ENCODE data around the gene TREH. TPM values are rescaled to one million over a fixed set of nuclear protein-coding genes. Genes with fewer than 3 reads are reported as not detected.
"Not testable (repeated sequence)": the region's sequence is repeated elsewhere in the genome, so short reads cannot be mapped to it uniquely, and the experiment has no call there.

The TREH gene
- total and polyA plus RNA-seq, 2 donors = 0.39 TPM; not detected in 1

DNA sequence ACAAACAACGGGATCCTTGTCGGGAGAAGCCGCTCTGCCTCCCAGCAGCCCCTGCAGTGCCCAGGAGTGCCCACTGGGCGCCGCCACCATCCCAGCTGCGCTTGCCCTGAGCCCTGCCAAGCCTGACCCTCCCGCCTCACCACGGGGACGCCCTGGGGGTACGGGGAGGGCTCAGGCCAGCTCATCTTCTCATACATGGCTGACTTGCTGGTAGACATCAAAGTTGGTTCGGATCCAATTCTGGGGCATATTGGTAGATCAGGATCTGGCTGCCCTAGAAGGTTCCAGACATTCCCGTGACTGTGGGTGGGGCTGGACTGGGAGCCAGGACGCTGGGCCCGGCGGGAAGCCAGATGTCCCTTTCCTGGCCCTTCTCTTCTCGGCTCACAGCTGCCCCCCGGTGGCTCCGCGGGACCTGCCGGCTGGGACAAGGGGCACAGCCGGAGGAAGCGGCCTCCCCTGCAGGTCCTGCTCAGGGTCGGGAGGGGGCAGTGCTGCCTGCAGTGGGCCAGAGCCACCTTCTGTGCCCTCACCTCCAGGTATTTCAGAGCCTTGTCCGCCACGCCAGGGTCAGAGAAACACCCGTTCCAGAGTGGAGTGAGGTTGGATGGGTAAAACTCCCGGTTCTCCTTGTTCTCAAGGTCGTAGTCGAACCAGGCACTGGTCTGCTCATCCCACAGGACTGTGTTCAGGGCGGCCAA lies 10.6 kb upstream of the TREH start:
- DNase-seq (ENCODE audit: low read depth in 6 of 9, low spot score in 9 of 9) = peak in 8 of 9 donors; percentile 40 to 87 (median 66)
- H3K27me3 ChIP-seq (ENCODE audit: control insufficient read depth in 2 of 2, insufficient read depth in 1 of 2, low read length in 1 of 2) = peaks cover 0 to 11% of the 10 kb centered on the region in 2 donors

DNA sequence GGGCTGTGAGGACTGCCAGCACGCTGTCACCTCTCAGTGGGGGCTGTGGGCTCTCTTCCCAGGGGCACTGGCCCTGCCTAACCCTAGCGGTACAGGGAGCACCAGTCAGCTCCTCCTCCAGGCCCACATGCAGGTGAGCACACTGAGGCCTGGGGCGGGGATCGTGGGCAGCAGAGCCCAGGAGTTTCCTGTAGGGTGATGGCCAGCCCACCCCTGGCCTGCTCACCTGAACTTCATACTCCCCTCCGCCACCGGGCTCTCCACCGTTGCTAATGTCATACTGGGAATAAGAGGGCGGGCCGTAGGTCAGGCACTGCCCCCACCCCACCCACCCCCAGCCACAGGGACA lies 10.0 kb upstream of the TREH start:
- WGBS = 20% methylated on average over 9 of the region's 9 CpGs
- Histone ChIP-seq H3K27me3 (ENCODE audit: control insufficient read depth in 2 of 2, insufficient read depth in 1 of 2, low read length in 1 of 2) (peaks cover 0 to 11% of the 10 kb centered on the region in 2 donors), H3K36me3 (ENCODE audit: control insufficient read depth in 2 of 2, insufficient read depth in 2 of 2, low read length in 1 of 2) (no peaks in the 10 kb centered on the region), H3K9me3 (ENCODE audit: control insufficient read depth in 2 of 2, insufficient read depth in 1 of 2, low read length in 1 of 2) (peaks cover 0 to 11% of the 10 kb centered on the region in 2 donors), H3K4me1 (ENCODE audit: control insufficient read depth in 2 of 2, insufficient read depth in 2 of 2, low read length in 2 of 2) (peaks cover 15 to 45% of the 10 kb centered on the region in 2 donors), H3K4me3 (ENCODE audit: low read length in 2 of 2) (no peak overlapping the region), H3K27ac (ENCODE audit: low read depth in 1 of 2, low read length in 1 of 2) (no peak overlapping the region)
- DNase-seq (ENCODE audit: low read depth in 6 of 9, low spot score in 9 of 9) = no peak

More for the DNA sequence above, 10.6 kb upstream of the TREH start:
- peaks cover 0 to 11% of the 10 kb centered on the region in 2 donors for H3K9me3 ChIP-seq (ENCODE audit: control insufficient read depth in 2 of 2, insufficient read depth in 1 of 2, low read length in 1 of 2)
- peak overlapping the region; percentile 26 to 36 for H3K4me3 ChIP-seq (ENCODE audit: low read length in 2 of 2)
- peaks cover 15 to 50% of the 10 kb centered on the region in 2 donors for H3K4me1 ChIP-seq (ENCODE audit: control insufficient read depth in 2 of 2, insufficient read depth in 2 of 2, low read length in 2 of 2)
- H3K36me3 ChIP-seq (ENCODE audit: control insufficient read depth in 2 of 2, insufficient read depth in 2 of 2, low read length in 1 of 2) = no peaks in the 10 kb centered on the region
- WGBS = 10% methylated on average over 30 of the region's 30 CpGs
- peak overlapping the region; percentile 17 to 65 for H3K27ac ChIP-seq (ENCODE audit: low read depth in 1 of 2, low read length in 1 of 2)

DNA sequence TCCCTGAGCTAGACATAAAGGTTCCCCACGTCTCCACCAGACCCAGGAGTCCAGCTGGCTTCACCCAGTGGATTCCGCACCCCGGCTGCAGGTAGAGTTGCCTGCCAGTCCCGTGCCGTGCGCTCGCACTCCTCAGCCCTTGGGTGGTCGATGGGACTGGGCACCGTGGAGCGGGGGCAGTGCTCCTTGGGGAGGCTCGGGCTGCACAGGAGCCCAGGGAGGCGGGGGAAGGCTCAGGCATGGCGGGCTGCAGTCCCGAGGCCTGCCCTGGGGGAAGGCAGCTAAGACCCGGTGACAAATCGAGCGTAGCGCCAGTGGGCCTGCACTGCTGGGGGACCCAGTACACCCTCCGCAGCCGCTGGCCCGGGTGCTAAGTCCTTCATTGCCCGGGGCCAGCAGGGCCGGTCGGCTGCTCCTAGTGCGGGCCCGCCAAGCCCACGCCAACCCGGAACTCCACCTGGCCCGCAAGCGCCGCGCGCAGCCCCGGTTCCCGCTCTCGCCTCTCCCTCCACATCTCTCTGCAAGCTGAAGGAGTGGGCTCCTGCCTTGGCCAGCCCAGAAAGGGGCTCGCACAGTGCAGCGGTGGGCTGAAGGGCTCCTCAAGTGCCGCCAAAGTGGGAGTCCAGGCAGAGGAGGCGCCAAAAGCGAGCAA lies 9.5 kb upstream of the TREH start:
- H3K9me3 ChIP-seq (ENCODE audit: control insufficient read depth in 2 of 2, insufficient read depth in 1 of 2, low read length in 1 of 2) = peaks cover 0 to 7% of the 10 kb centered on the region in 2 donors
- H3K4me1 ChIP-seq (ENCODE audit: control insufficient read depth in 2 of 2, insufficient read depth in 2 of 2, low read length in 2 of 2) = peaks cover 15 to 40% of the 10 kb centered on the region in 2 donors
- H3K27me3 ChIP-seq (ENCODE audit: control insufficient read depth in 2 of 2, insufficient read depth in 1 of 2, low read length in 1 of 2) = peaks cover 0 to 11% of the 10 kb centered on the region in 2 donors
- no peak overlapping the region for H3K4me3 ChIP-seq (ENCODE audit: low read length in 2 of 2)
- H3K27ac ChIP-seq (ENCODE audit: low read depth in 1 of 2, low read length in 1 of 2) = no peak overlapping the region
- no peak for DNase-seq (ENCODE audit: low read depth in 6 of 9, low spot score in 9 of 9)
- no peaks in the 10 kb centered on the region for H3K36me3 ChIP-seq (ENCODE audit: control insufficient read depth in 2 of 2, insufficient read depth in 2 of 2, low read length in 1 of 2)
- WGBS = 95% methylated on average over 41 of the region's 41 CpGs

DNA sequence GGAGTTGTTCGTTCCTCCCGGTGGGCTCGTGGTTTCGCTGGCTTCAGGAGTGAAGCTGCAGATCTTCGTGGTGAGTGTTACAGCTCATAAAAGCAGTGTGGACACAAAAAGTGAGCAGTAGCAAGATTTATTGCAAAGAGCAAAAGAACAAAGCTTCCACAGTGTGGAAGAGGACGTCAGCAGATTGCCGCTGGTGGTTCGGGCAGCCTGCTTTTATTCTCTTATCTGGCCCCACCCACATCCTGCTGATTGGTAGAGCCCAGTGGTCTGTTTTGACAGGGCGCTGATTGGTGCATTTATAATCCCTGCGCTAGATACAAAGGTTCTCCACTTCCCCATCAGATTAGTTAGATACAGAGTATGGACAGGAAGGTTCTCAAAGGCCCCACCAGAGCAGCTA lies 8.9 kb upstream of the TREH start:
- H3K4me3 ChIP-seq (ENCODE audit: low read length in 2 of 2); H3K9me3 ChIP-seq (ENCODE audit: control insufficient read depth in 2 of 2, insufficient read depth in 1 of 2, low read length in 1 of 2); H3K27ac ChIP-seq (ENCODE audit: low read depth in 1 of 2, low read length in 1 of 2); H3K36me3 ChIP-seq (ENCODE audit: control insufficient read depth in 2 of 2, insufficient read depth in 2 of 2, low read length in 1 of 2); DNase-seq (ENCODE audit: low read depth in 6 of 9, low spot score in 9 of 9): not testable (repeated sequence)
- Histone ChIP-seq H3K27me3 (ENCODE audit: control insufficient read depth in 2 of 2, insufficient read depth in 1 of 2, low read length in 1 of 2) (peaks cover 0 to 11% of the 10 kb centered on the region in 2 donors), H3K4me1 (ENCODE audit: control insufficient read depth in 2 of 2, insufficient read depth in 2 of 2, low read length in 2 of 2) (peaks cover 15 to 35% of the 10 kb centered on the region in 2 donors)
- WGBS = 53% methylated on average over 10 of the region's 10 CpGs

DNA sequence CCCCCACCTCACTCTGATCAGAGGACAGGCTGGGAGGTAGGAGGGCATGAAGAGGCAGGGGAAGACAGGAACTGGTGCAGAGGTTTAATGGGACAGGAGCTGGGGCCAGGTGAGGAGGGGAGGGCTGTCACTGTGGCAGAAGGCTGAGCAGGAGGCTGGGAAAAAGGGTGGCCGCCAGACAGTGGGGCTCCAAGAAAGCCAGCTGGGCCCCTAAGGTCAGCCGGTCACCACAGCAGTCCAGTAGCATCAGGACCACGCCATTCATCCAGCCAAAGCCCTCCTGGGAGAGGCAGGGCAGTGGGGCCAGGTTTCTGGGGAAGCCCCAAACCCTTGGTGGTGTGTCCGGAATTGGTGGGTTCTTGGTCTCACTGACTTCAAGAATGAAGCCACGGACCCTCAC lies 8.5 kb upstream of the TREH start:
- 78% methylated on average over 5 of the region's 5 CpGs for WGBS
- no peak for DNase-seq (ENCODE audit: low read depth in 6 of 9, low spot score in 9 of 9)
- no peaks in the 10 kb centered on the region for H3K36me3 ChIP-seq (ENCODE audit: control insufficient read depth in 2 of 2, insufficient read depth in 2 of 2, low read length in 1 of 2)

DNA sequence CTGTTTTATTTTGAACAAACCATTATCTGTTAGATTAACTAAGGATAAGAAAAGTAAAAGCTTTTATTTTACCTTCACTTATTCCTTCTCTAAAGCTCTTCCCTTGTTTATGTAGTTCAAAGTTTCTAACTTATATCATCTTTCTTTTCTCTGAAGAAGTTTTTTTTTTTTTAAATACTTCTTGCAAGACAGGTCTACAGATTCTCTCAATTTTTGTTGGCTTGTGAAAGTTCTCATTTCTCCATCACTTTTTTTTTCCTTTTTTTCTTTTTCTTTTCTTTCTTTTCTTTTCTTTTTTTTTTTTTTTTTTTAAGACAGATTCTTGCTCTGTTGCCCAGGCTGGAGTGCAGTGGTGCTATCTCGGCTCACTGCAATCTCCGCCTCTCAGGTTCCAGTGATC lies 4.7 kb upstream of the TREH start:
- 95% methylated on average over 2 of the region's 2 CpGs for WGBS

More for the DNA sequence above, 8.5 kb upstream of the TREH start:
- no peak overlapping the region for H3K4me3 ChIP-seq (ENCODE audit: low read length in 2 of 2)
- H3K27me3 ChIP-seq (ENCODE audit: control insufficient read depth in 2 of 2, insufficient read depth in 1 of 2, low read length in 1 of 2) = peaks cover 0 to 11% of the 10 kb centered on the region in 2 donors
- no peak overlapping the region for H3K27ac ChIP-seq (ENCODE audit: low read depth in 1 of 2, low read length in 1 of 2)
- peaks cover 15 to 32% of the 10 kb centered on the region in 2 donors for H3K4me1 ChIP-seq (ENCODE audit: control insufficient read depth in 2 of 2, insufficient read depth in 2 of 2, low read length in 2 of 2)
- H3K9me3 ChIP-seq (ENCODE audit: control insufficient read depth in 2 of 2, insufficient read depth in 1 of 2, low read length in 1 of 2) = peaks cover 0 to 5% of the 10 kb centered on the region in 2 donors

DNA sequence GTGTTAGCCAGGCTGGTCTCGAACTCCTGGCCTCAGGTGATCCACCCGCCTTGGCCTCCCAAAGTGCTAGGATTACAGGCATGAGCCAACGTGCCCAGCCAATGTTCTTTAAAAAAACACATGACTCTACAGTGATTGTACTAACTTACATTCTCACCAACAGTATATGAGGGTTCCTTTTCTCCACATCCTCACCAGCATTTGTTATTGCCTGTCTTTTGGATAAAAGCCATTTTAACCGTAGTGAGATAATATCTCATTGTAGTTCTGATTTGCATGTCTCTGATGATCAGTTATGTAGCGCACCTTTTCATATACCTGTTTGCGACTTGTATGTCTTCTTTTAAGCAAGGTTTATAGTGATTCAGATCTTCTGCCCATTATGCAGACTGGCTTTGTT lies 3.5 kb upstream of the TREH start:
- WGBS = 85% methylated on average over 6 of the region's 6 CpGs
- H3K4me1 ChIP-seq (ENCODE audit: control insufficient read depth in 2 of 2, insufficient read depth in 2 of 2, low read length in 2 of 2); H3K36me3 ChIP-seq (ENCODE audit: control insufficient read depth in 2 of 2, insufficient read depth in 2 of 2, low read length in 1 of 2): not testable (repeated sequence)

More for the DNA sequence above, 4.7 kb upstream of the TREH start:
- no peak for DNase-seq (ENCODE audit: low read depth in 6 of 9, low spot score in 9 of 9)
- H3K27me3 ChIP-seq (ENCODE audit: control insufficient read depth in 2 of 2, insufficient read depth in 1 of 2, low read length in 1 of 2) = peaks cover 0 to 6% of the 10 kb centered on the region in 2 donors
- no peaks in the 10 kb centered on the region for H3K36me3 ChIP-seq (ENCODE audit: control insufficient read depth in 2 of 2, insufficient read depth in 2 of 2, low read length in 1 of 2)
- no peak overlapping the region for H3K4me3 ChIP-seq (ENCODE audit: low read length in 2 of 2)
- no peak overlapping the region for H3K27ac ChIP-seq (ENCODE audit: low read depth in 1 of 2, low read length in 1 of 2)
- H3K4me1 ChIP-seq (ENCODE audit: control insufficient read depth in 2 of 2, insufficient read depth in 2 of 2, low read length in 2 of 2) = peaks cover 0 to under 1% of the 10 kb centered on the region in 2 donors
- H3K9me3 ChIP-seq (ENCODE audit: control insufficient read depth in 2 of 2, insufficient read depth in 1 of 2, low read length in 1 of 2) = peaks cover 0 to 5% of the 10 kb centered on the region in 2 donors

DNA sequence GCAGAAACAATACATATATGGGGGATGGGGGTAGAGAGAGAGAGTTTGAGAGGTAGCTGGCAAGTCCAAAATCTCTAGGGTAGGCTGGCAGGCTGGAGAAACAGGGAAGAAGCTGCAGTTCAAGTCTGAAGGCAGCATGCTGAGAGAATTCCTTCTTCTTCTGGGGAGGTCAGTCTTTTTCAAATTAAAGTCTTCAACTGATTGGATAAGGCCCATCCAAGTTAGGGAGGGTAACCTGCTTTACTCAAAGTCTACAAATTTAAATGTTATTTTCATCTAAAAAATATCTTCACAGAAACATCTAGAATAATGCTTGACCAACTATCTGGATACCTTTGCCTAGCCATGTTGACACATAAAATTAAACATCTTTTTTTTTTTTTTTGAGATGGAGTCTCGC lies 2.9 kb upstream of the TREH start:
- H3K27me3 ChIP-seq (ENCODE audit: control insufficient read depth in 2 of 2, insufficient read depth in 1 of 2, low read length in 1 of 2) = peaks cover 0 to 2% of the 10 kb centered on the region in 2 donors
- no peaks in the 10 kb centered on the region for H3K4me1 ChIP-seq (ENCODE audit: control insufficient read depth in 2 of 2, insufficient read depth in 2 of 2, low read length in 2 of 2)
- H3K9me3 ChIP-seq (ENCODE audit: control insufficient read depth in 2 of 2, insufficient read depth in 1 of 2, low read length in 1 of 2) = no peaks in the 10 kb centered on the region
- no peak for DNase-seq (ENCODE audit: low read depth in 6 of 9, low spot score in 9 of 9)
- H3K4me3 ChIP-seq (ENCODE audit: low read length in 2 of 2) = no peak overlapping the region
- WGBS = 100% methylated on average over 1 of the region's 1 CpG
- no peaks in the 10 kb centered on the region for H3K36me3 ChIP-seq (ENCODE audit: control insufficient read depth in 2 of 2, insufficient read depth in 2 of 2, low read length in 1 of 2)
- no peak overlapping the region for H3K27ac ChIP-seq (ENCODE audit: low read depth in 1 of 2, low read length in 1 of 2)

More for the DNA sequence above, 3.5 kb upstream of the TREH start:
- not testable (repeated sequence) for H3K9me3 ChIP-seq (ENCODE audit: control insufficient read depth in 2 of 2, insufficient read depth in 1 of 2, low read length in 1 of 2); DNase-seq (ENCODE audit: low read depth in 6 of 9, low spot score in 9 of 9); H3K27ac ChIP-seq (ENCODE audit: low read depth in 1 of 2, low read length in 1 of 2); H3K4me3 ChIP-seq (ENCODE audit: low read length in 2 of 2); H3K27me3 ChIP-seq (ENCODE audit: control insufficient read depth in 2 of 2, insufficient read depth in 1 of 2, low read length in 1 of 2)

DNA sequence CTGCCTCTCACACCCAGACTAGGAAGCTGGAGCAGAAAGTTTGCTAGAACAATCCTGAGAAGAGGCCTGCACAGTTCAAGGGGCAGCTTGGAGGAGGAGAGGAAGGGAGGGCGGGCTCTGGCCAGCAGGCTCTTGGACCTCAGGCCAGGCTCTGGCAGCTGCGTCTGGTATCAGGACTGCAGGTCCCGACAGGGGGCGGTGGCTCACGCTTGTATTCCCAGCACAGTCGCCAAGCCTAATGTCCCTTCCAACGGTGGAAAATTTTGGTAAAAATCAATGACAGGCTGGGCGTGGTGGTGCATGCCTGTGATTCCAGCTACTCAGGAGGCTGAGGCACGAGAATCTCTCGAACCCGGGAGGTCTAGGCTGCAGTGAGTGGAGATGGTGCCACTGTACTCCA lies 542 bp downstream of the TREH start:
- not testable (repeated sequence) for H3K4me3 ChIP-seq (ENCODE audit: low read length in 2 of 2); H3K4me1 ChIP-seq (ENCODE audit: control insufficient read depth in 2 of 2, insufficient read depth in 2 of 2, low read length in 2 of 2); DNase-seq (ENCODE audit: low read depth in 6 of 9, low spot score in 9 of 9); H3K27me3 ChIP-seq (ENCODE audit: control insufficient read depth in 2 of 2, insufficient read depth in 1 of 2, low read length in 1 of 2); H3K36me3 ChIP-seq (ENCODE audit: control insufficient read depth in 2 of 2, insufficient read depth in 2 of 2, low read length in 1 of 2); H3K27ac ChIP-seq (ENCODE audit: low read depth in 1 of 2, low read length in 1 of 2); H3K9me3 ChIP-seq (ENCODE audit: control insufficient read depth in 2 of 2, insufficient read depth in 1 of 2, low read length in 1 of 2)
- 84% methylated on average over 11 of the region's 11 CpGs for WGBS
